SKM-1 (cell line): ENCODE measurements around the gene GMPPA.

ENCODE experiments used
- DNase-seq: peaks from one replicate; lab custom pipeline; 2025; ENCODE audit not compliant: unreplicated experiment; lab: John Stamatoyannopoulos, UW

The GMPPA gene

GRCh38 chr2:219498280-219499057 is at the start of gene GMPPA:
GMPPA (plus strand) TSS chr2:219498891; CDS start chr2:219499976, 1,085 bp downstream.
- DNase-seq: peak; percentile 98

GRCh38 chr2:219449609-219450008 is 49.1 kb upstream of the GMPPA start:
- no peak for DNase-seq

- no peak for DNase-seq
These were observed 46.9 kb upstream of the GMPPA start for GRCh38 chr2:219451661-219452360.

GRCh38 chr2:219452361-219453317 is 46.1 kb upstream of the GMPPA start:
- DNase-seq: no peak

- DNase-seq: no peak
These were observed 44.8 kb upstream of the GMPPA start for GRCh38 chr2:219453671-219454590.

- no peak for DNase-seq
These were observed 43.1 kb upstream of the GMPPA start for GRCh38 chr2:219455581-219455980.

- no peak for DNase-seq
These were observed 40.8 kb upstream of the GMPPA start for GRCh38 chr2:219457784-219458369.

- DNase-seq: no peak
These were observed 39.7 kb upstream of the GMPPA start for GRCh38 chr2:219458996-219459395.

GRCh38 chr2:219459460-219460311 is 39.0 kb upstream of the GMPPA start:
- no peak for DNase-seq

GRCh38 chr2:219460424-219460926 is 38.2 kb upstream of the GMPPA start:
- DNase-seq: no peak

- no peak for DNase-seq
These were observed 37.6 kb upstream of the GMPPA start for GRCh38 chr2:219461047-219461514.

GRCh38 chr2:219461669-219462068 is 37.0 kb upstream of the GMPPA start:
- no peak for DNase-seq

GRCh38 chr2:219462349-219462748 is 36.3 kb upstream of the GMPPA start:
- no peak for DNase-seq

- no peak for DNase-seq
These were observed 34.2 kb upstream of the GMPPA start for GRCh38 chr2:219464286-219465032.

GRCh38 chr2:219465659-219466561 is 32.8 kb upstream of the GMPPA start:
- no peak for DNase-seq

GRCh38 chr2:219466816-219467735 is 31.6 kb upstream of the GMPPA start:
- DNase-seq: no peak
